ENCODE data around the gene EEFSEC. TPM values are rescaled to one million over a fixed set of nuclear protein-coding genes. Genes with fewer than 3 reads are reported as not detected.

EEFSEC gene
- total and polyA plus RNA-seq, 2 of the 8 experiments (the other 6 are each of a cell fraction or from before 2014, with no cell fraction given), result 13.1 to 19.8 TPM

GRCh38 chr3:128334766-128335165 is 181.5 kb downstream of the EEFSEC start:
- Histone ChIP-seq H3K9me3 (ENCODE audit: insufficient read depth in 2 of 2, low read depth in 1 of 2, low read length in 1 of 2) (no peaks in the 10 kb centered on the region), H3K79me2 (ENCODE audit: control insufficient read depth in 1 of 2, insufficient read depth in 2 of 2, low read length in 2 of 2) (no peaks in the 10 kb centered on the region), H4K20me1 (replicated peaks in 1 of 2; ENCODE audit: control insufficient read depth in 1 of 2, insufficient read depth in 2 of 2, low read length in 2 of 2) (peaks cover 0 to 1% of the 10 kb centered on the region in 2 experiments), H3K4ac (replicated peaks; ENCODE audit: insufficient read length, low read depth, low read length) (no peak overlapping the region), H2BK5ac (ENCODE audit: low read depth, low read length) (no peak overlapping the region), H2AFZ (ENCODE audit: low read length) (no peak overlapping the region), H3K18ac (ENCODE audit: extremely low read depth, low read length) (no peak overlapping the region), H3K4me2 (ENCODE audit: insufficient read depth in 1 of 2, low read depth in 2 of 2, low read length in 2 of 2) (no peak overlapping the region), H3K4me3 (ENCODE audit: extremely low read depth in 1 of 4, insufficient read depth in 2 of 4, low read depth in 3 of 4, low read length in 4 of 4) (no peak overlapping the region), H3K23me2 (ENCODE audit: low read depth, low read length) (no peaks in the 10 kb centered on the region; the same call in 1 of the 2 replicates), H3K9ac (replicated peaks in 1 of 4; ENCODE audit: extremely low read depth in 1 of 4, low read depth in 3 of 4, low read length in 3 of 4) (no peak overlapping the region), H3K4me1 (replicated peaks in 1 of 4; ENCODE audit: control insufficient read depth in 3 of 4, insufficient read depth in 4 of 4, low read length in 3 of 4) (peaks cover 0 to 8% (median 5%) of the 10 kb centered on the region in 4 experiments; a peak in 5 of 7 replicates), H2BK12ac (ENCODE audit: low read depth, low read length) (no peak overlapping the region), H3K79me1 (ENCODE audit: low read depth, low read length) (no peaks in the 10 kb centered on the region), H3K14ac (ENCODE audit: insufficient read length) (no peak overlapping the region), H4K91ac (replicated peaks; ENCODE audit: insufficient read length, low read length) (no peak overlapping the region), H2BK20ac (ENCODE audit: low read length) (0 out of 2 replicates have a peak overlapping the region, but pooled peaks have one; percentile 40), H3K27me3 (replicated peaks in 1 of 4; ENCODE audit: control insufficient read depth in 3 of 4, extremely low read depth in 1 of 4, insufficient read depth in 3 of 4, low read length in 3 of 4) (no peaks in the 10 kb centered on the region), H2BK120ac (replicated peaks; ENCODE audit: low read depth, low read length) (no peak overlapping the region), H3K23ac (ENCODE audit: insufficient read length) (no peak overlapping the region), H2BK15ac (ENCODE audit: low read length) (no peak overlapping the region), H3K56ac (replicated peaks; ENCODE audit: insufficient read length, low read depth, low read length) (no peak overlapping the region), H4K8ac (ENCODE audit: extremely low read depth, insufficient read depth, low read length) (peak overlapping the region; percentile 39), H4K5ac (ENCODE audit: insufficient read length, low read depth, low read length) (no peak overlapping the region), H3K27ac (ENCODE audit: low read depth, low read length) (no peak overlapping the region), H3K36me3 (ENCODE audit: control insufficient read depth in 2 of 4, insufficient read depth in 4 of 4, low read length in 3 of 4) (no peaks in the 10 kb centered on the region), H2AK5ac (ENCODE audit: low read depth, low read length) (peak overlapping the region; percentile 59; the same call in 1 of the 2 replicates)
- ChIA-PET POLR2A (ENCODE audit: partially characterized antibody) (interaction anchor here (0.7 to 2.0 kb wide), 2 partner anchors 15 to 21 kb away, joined by 3 to 9 read pairs; no protein-coding TSS in a partner anchor), CTCF (ENCODE audit: partially characterized antibody) (interaction anchor here (0.6 to 4.6 kb wide), 14 partner anchors 9 to 278 kb away, joined by 3 to 42 read pairs (median 4); no protein-coding TSS in a partner anchor)
- TF ChIP-seq EZH2 (IDR thresholded peaks at IDR 0.05; ENCODE audit: low read depth, low read length, severe bottlenecking) (no peak), SIRT6 (IDR thresholded peaks at IDR 0.05; ENCODE audit: low read length) (no peak)
- 84% methylated on average over 3 of the region's 3 CpGs; no CpG with 5 or more reads in 1 of the 2 experiments for WGBS, 2 experiments (ENCODE audit: extremely low coverage in 1 of 2, insufficient coverage in 1 of 2, insufficient read length in 1 of 2, insufficient replicate concordance in 2 of 2, low coverage in 1 of 2, low lambda C conversion rate in 2 of 2, missing lambda C conversion rate in 1 of 2)
- no peak for FAIRE-seq
- no peak for DNase-seq (ENCODE audit: low read depth in 1 of 2, low spot score in 2 of 2)
